Smooth muscle cell (in vitro differentiated cells): ENCODE measurements around the gene HOXA2. TPM values are rescaled to one million over a fixed set of nuclear protein-coding genes. Genes with fewer than 3 reads are reported as not detected.

ENCODE experiments used
- DNase-seq: peaks from one replicate; lab custom pipeline; 2025; ENCODE audit not compliant: unreplicated experiment; lab: John Stamatoyannopoulos, UW
- H2AFZ ChIP-seq: fragments of 200-600 bp; sonication (generic); 2 replicates; pipeline ENCODE4 v1.6.0; 2016; ENCODE audit warnings: antibody characterized with exemption, low read depth, mild to moderate bottlenecking
- H3F3A ChIP-seq: fragments of 200-600 bp; sonication (generic); 2 replicates; pipeline ENCODE4 v1.6.0; 2017; ENCODE audit warnings: antibody characterized with exemption, low read depth
- H3K27ac ChIP-seq: fragments of 200-600 bp; sonication (generic); 2 replicates; pipeline ENCODE4 v1.5.1; 2016; ENCODE audit warnings: low read depth, mild to moderate bottlenecking
- H3K27me3 ChIP-seq: fragments of 200-600 bp; sonication (generic); 2 replicates; pipeline ENCODE4 v1.6.1; 2016; ENCODE audit warnings: low read depth, mild to moderate bottlenecking
- H3K36me3 ChIP-seq: fragments of 200-600 bp; sonication (generic); 2 replicates; pipeline ENCODE4 v1.5.1; 2016; ENCODE audit warnings: low read depth
- H3K4me1 ChIP-seq: fragments of 200-600 bp; sonication (generic); 2 replicates; pipeline ENCODE4 v1.5.1; 2016; ENCODE audit warnings: low read depth
- H3K4me2 ChIP-seq: fragments of 200-600 bp; sonication (generic); 2 replicates; pipeline ENCODE4 v1.6.0; 2016; ENCODE audit warnings: mild to moderate bottlenecking
- H3K4me3 ChIP-seq: fragments of 200-600 bp; sonication (generic); 2 replicates; pipeline ENCODE4 v1.5.1; 2016; ENCODE audit warnings: mild to moderate bottlenecking
- H3K79me2 ChIP-seq: fragments of 200-600 bp; sonication (generic); 2 replicates; pipeline ENCODE4 v1.6.0; 2016; ENCODE audit warnings: low read depth, mild to moderate bottlenecking
- H3K9ac ChIP-seq: fragments of 200-600 bp; sonication (generic); 2 replicates; pipeline ENCODE4 v1.6.0; 2016; ENCODE audit warnings: low read depth
- H3K9me3 ChIP-seq: fragments of 200-600 bp; sonication (generic); replicated peaks from 2 replicates; pipeline ENCODE4 v1.5.1; 2016; ENCODE audit warnings: low read depth
- H4K20me1 ChIP-seq: fragments of 200-600 bp; sonication (generic); 2 replicates; pipeline ENCODE4 v1.6.0; 2016; ENCODE audit warnings: low read depth
- CTCF ChIP-seq: fragments of 200-600 bp; sonication (generic); IDR thresholded peaks from 2 replicates; pipeline ENCODE4 v1.5.1; 2017; ENCODE audit warnings: borderline replicate concordance, mild to moderate bottlenecking, antibody characterized with exemption; ENCODE audit not compliant: insufficient read depth, poor library complexity, severe bottlenecking
- WGBS: methylation state at CpG from one replicate; pipeline ENCODE4 v1.1.7; 2016; ENCODE audit warnings: low lambda C conversion rate; 5-methylcytosine and 5-hydroxymethylcytosine counted together
- polyA plus RNA-seq: library from polyadenylated mRNA; unstranded; fragments of >200 nt; fragmentation: Nextera tagmentation; extraction: Ambion mirVana; gene quantifications from 2 replicates; pipeline ENCODE4 v1.2.1, GENCODE V29; 2016
- total RNA-seq: library from RNA; depleted of rRNA; stranded (reverse); fragments of >200 nt; gene quantifications from 2 replicates; pipeline ENCODE4 v1.2.3, GENCODE V29; 2014

Gene HOXA2
- total and polyA plus RNA-seq, 2 experiments from 2014 or later: not detected

DNA sequence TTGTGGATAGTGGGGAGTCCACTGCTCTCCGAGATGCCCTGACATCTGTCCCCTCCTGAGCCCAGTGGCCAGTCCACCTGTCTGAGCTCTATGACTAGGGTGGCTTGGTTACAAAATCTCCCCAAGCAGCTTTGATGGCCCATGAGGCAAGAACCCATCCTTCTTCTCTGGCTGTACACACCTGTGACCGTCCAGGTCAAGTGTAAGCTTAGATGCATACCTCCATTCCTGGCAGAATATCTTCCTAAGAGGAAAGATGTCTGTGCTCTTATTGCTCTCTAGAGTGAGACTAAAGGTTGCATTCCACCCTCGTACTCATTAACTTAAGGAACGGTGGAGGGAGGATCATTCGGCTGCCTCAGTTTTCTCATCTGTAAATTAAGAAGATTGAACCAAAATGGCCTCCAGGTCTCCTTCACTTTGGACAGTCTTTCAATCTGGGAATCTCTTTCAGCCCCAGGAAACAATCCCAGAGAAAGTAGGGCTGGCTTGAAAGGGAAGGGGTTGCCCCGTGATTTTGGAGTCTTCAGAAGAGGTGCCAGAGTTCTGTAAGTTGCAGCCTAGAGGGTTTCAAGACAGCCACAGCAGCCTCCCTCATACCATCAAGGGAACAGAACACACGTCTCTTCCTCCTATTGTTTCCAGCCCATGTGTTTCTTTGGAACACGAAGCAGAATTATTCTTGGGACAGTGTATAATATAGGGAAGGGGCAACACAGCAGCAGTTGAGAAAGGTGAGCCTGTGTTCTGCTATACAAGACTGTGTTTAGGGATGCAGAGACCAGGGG lies 22.6 kb upstream of the HOXA2 start:
- Histone ChIP-seq H3F3A (no peaks in the 10 kb centered on the region), H3K36me3 (no peaks in the 10 kb centered on the region), H3K4me1 (no peaks in the 10 kb centered on the region), H3K27ac (no peak overlapping the region), H3K79me2 (no peaks in the 10 kb centered on the region), H3K9me3 (no peaks in the 10 kb centered on the region), H3K9ac (no peak overlapping the region), H3K4me2 (no peak overlapping the region), H4K20me1 (no peaks in the 10 kb centered on the region), H2AFZ (no peak overlapping the region), H3K27me3 (peaks cover 100% of the 10 kb centered on the region), H3K4me3 (no peak overlapping the region)
- no peak for DNase-seq
- 35% methylated on average over 8 of the region's 8 CpGs for WGBS
- TF ChIP-seq CTCF: no peak

DNA sequence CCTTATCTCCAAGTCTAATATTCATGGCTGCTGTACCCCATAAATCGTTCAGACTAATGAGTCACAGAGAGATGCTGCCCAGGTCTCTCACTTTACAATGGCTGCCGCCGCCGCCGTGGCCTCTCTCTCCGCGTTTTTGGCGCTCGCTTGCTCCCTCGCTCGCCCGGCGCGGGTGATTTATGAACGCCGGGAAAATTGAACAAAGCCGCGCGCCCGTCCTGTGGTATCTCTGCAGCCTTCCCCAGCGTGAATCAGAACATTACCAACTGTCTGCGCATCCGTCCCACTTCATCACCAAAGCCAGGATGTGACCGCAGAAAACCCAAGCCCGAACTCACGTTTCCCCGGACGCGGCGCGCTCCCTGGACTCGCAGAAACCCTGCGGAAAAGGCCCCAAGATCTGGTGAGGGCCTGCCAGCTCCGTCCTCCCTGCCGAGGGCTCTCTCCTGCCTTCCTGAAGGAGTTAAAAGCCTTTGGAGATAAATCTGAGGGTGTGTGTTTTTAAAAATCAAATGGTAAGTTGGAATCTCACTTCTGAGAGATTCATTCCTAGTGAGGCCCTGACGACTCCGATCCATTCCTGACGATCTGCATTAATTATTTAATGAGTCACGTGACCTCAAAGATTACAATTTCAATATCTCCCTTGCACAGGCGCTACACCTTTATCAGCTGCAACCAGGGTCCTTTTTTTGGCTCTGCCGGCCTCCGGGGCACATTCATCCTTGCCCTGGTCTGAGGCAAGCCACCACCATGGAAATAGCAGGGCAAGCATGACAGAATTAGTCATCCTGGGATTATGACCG lies 21.8 kb upstream of the HOXA2 start:
- H3K4me2 ChIP-seq: peak overlapping the region; percentile 72
- H3K9me3 ChIP-seq: no peaks in the 10 kb centered on the region
- peak overlapping the region; percentile 21 for H3K9ac ChIP-seq
- no peaks in the 10 kb centered on the region for H4K20me1 ChIP-seq
- H3K4me1 ChIP-seq: no peaks in the 10 kb centered on the region
- peak overlapping the region; percentile 9 for H3K4me3 ChIP-seq
- DNase-seq: no peak
- H3K36me3 ChIP-seq: no peaks in the 10 kb centered on the region
- H3K27ac ChIP-seq: no peak overlapping the region
- no peaks in the 10 kb centered on the region for H3K79me2 ChIP-seq
- WGBS: 5% methylated on average over 43 of the region's 43 CpGs
- no peaks in the 10 kb centered on the region for H3F3A ChIP-seq
- no peak for TF ChIP-seq CTCF
- no peak overlapping the region for H2AFZ ChIP-seq
- peaks cover 100% of the 10 kb centered on the region for H3K27me3 ChIP-seq

GRCh38 chr7:27123477-27124053 lies 21.1 kb upstream of the HOXA2 start:
- Histone ChIP-seq H3F3A (no peaks in the 10 kb centered on the region), H3K9ac (peak overlapping the region; percentile 21), H3K27me3 (peaks cover 100% of the 10 kb centered on the region), H3K4me1 (no peaks in the 10 kb centered on the region), H3K4me3 (peak overlapping the region; percentile 9), H3K36me3 (no peaks in the 10 kb centered on the region), H4K20me1 (no peaks in the 10 kb centered on the region), H2AFZ (no peak overlapping the region), H3K27ac (no peak overlapping the region), H3K9me3 (no peaks in the 10 kb centered on the region), H3K4me2 (peak overlapping the region; percentile 72), H3K79me2 (no peaks in the 10 kb centered on the region)
- no peak for TF ChIP-seq CTCF
- 15% methylated on average over 26 of the region's 26 CpGs for WGBS
- no peak for DNase-seq
